Measurements from ENCODE around the gene TMPRSS7.

The TMPRSS7 gene

DNA sequence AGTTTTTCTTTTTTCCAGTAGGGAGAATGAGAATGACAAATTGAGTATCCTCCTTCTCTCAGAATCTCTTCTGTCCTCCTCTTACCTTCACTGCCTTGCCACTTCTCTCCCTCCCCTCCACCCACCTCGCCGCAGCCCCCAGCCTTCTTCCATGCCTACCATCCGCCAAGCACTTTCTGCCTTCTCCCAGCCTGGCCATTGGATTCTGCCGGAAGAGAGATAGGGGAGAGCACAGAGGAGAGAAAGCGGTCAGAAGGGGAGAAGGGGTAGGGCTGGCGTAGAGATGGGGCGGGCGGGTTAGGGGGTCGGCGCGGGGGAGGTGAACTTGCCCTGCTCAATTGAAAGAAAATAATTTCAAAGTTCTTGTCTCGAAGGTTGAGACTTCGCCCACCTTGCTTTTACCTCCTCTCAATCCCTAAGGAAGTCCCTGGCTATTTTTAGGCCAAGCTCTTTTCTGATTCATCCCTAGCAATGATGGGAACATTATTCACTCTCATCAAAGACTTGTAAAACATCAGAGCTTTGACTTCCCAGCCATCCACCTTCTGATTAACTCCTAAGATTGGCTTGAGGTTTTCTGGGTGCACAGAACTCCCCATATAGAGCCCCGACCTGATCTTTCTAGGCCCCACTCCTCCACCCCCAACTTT lies 52.5 kb downstream of the TMPRSS7 start:
- no peaks in the 10 kb centered on the region for H3K36me3 ChIP-seq (ENCODE audit: insufficient read depth, low read length)
- peak overlapping the region; percentile 60 for H2AFZ ChIP-seq (ENCODE audit: low read depth, low read length)
- H3K27me3 ChIP-seq (ENCODE audit: insufficient read depth, low read length), result peaks cover 38% of the 10 kb centered on the region
- peaks cover 5% of the 10 kb centered on the region for H3K4me1 ChIP-seq (ENCODE audit: insufficient read depth, low read length)
- peak overlapping the region; percentile 48 for H3K4me3 ChIP-seq (ENCODE audit: low read length)
- no peaks in the 10 kb centered on the region for H3K9me3 ChIP-seq (ENCODE audit: low read length)

- Histone ChIP-seq H3K4me1 (ENCODE audit: insufficient read depth, low read length) (peaks cover 10% of the 10 kb centered on the region), H3K9me3 (ENCODE audit: low read length) (no peaks in the 10 kb centered on the region), H3K36me3 (ENCODE audit: insufficient read depth, low read length) (no peaks in the 10 kb centered on the region), H3K4me3 (ENCODE audit: low read length) (no peak overlapping the region), H2AFZ (ENCODE audit: low read depth, low read length) (no peak overlapping the region), H3K27me3 (ENCODE audit: insufficient read depth, low read length) (peaks cover 38% of the 10 kb centered on the region)
These were observed 53.2 kb downstream of the TMPRSS7 start for GRCh38 chr3:112087746-112088145.

DNA sequence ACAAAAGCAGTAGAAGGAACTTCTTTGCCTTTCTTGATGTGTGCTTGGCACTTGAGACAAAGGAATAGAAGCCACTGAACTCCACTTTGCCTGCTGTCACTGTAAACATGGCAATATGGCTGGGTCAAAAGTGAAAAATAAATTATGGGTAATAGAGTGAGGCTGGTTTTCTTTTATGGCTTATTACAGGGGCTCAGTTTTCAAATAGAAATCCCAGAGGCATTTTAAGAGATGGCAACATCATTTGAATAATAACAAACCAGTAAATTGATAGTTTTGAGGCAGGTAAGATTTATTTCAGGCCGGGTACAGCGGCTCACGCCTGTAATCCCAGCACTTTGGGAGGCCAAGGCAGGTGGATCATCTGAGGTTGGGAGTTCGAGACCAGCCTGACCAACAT lies 54.4 kb downstream of the TMPRSS7 start:
- H2AFZ ChIP-seq (ENCODE audit: low read depth, low read length), result no peak overlapping the region
- H3K9me3 ChIP-seq (ENCODE audit: low read length), result no peaks in the 10 kb centered on the region
- peaks cover 36% of the 10 kb centered on the region for H3K27me3 ChIP-seq (ENCODE audit: insufficient read depth, low read length)
- no peak overlapping the region for H3K4me3 ChIP-seq (ENCODE audit: low read length)
- H3K4me1 ChIP-seq (ENCODE audit: insufficient read depth, low read length), result peaks cover 17% of the 10 kb centered on the region
- no peaks in the 10 kb centered on the region for H3K36me3 ChIP-seq (ENCODE audit: insufficient read depth, low read length)

- H3K27me3 ChIP-seq (ENCODE audit: insufficient read depth, low read length), result peaks cover 26% of the 10 kb centered on the region
- no peak overlapping the region for H3K4me3 ChIP-seq (ENCODE audit: low read length)
- H3K4me1 ChIP-seq (ENCODE audit: insufficient read depth, low read length), result peaks cover 17% of the 10 kb centered on the region
- H3K9me3 ChIP-seq (ENCODE audit: low read length), result peaks cover 3% of the 10 kb centered on the region
- H3K36me3 ChIP-seq (ENCODE audit: insufficient read depth, low read length), result no peaks in the 10 kb centered on the region
- H2AFZ ChIP-seq (ENCODE audit: low read depth, low read length), result no peak overlapping the region
These were observed 55.7 kb downstream of the TMPRSS7 start for GRCh38 chr3:112089956-112090886.

DNA sequence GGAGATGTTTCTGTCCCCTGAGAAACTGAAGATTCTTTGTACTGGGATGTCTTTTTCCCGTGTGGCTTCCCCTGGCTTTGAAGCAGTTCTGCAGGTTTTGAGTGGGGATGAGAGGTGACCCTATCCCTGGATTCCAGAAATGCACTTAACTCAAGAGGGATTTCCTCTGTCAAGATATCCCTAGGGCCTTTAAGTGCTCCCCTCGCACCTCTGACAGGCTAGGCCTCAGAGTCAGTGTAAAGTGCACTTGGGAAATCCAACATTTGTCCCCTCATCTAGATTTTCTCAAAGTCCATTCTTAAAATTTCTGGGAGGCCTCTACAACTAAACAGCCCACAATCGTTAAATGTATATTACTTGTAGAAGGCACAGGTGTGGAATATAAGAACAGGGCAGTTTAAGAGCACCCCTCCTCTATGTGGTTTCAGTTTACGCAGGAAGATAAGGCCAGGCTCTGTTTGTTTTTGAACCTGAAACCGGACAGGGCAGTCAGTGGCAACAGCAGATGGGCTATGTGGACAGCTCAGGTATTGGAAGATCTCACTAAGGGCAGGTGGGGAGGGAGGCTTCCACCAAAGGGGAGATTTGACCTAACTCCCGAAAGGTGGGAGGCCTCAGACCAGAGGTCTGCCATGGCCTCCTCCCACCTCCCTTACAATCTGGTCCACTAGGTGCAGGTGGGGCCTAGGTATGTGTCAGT lies 56.5 kb downstream of the TMPRSS7 start:
- no peak overlapping the region for H2AFZ ChIP-seq (ENCODE audit: low read depth, low read length)
- H3K27me3 ChIP-seq (ENCODE audit: insufficient read depth, low read length), result peaks cover 18% of the 10 kb centered on the region
- peaks cover 17% of the 10 kb centered on the region for H3K4me1 ChIP-seq (ENCODE audit: insufficient read depth, low read length)
- H3K4me3 ChIP-seq (ENCODE audit: low read length), result no peak overlapping the region
- no peaks in the 10 kb centered on the region for H3K36me3 ChIP-seq (ENCODE audit: insufficient read depth, low read length)
- peaks cover 3% of the 10 kb centered on the region for H3K9me3 ChIP-seq (ENCODE audit: low read length)

- Histone ChIP-seq H3K27me3 (ENCODE audit: insufficient read depth, low read length) (peaks cover 4% of the 10 kb centered on the region), H2AFZ (ENCODE audit: low read depth, low read length) (peak overlapping the region; percentile 3), H3K4me3 (ENCODE audit: low read length) (no peak overlapping the region), H3K9me3 (ENCODE audit: low read length) (peaks cover 3% of the 10 kb centered on the region), H3K4me1 (ENCODE audit: insufficient read depth, low read length) (peaks cover 17% of the 10 kb centered on the region), H3K36me3 (ENCODE audit: insufficient read depth, low read length) (no peaks in the 10 kb centered on the region)
These were observed 58.1 kb downstream of the TMPRSS7 start for GRCh38 chr3:112092496-112093179.

DNA sequence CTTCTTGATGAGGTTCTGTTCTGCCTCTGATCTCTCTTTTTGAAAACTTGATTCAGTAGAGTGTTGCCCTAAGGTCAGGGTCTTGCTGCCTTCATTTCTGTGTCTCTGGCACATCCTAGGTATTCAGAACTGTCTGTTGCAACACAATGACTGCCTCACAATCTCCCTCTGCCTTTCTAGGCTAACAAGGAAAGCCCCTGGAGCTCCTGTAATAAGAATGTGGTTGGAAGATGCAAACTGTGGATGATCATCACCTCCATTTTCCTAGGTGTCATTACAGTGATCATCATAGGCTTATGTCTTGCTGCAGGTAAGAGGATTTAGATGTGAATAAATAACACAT lies 58.6 kb downstream of the TMPRSS7 start:
- no peak overlapping the region for H3K4me3 ChIP-seq (ENCODE audit: low read length)
- H3K36me3 ChIP-seq (ENCODE audit: insufficient read depth, low read length), result no peaks in the 10 kb centered on the region
- H3K9me3 ChIP-seq (ENCODE audit: low read length), result peaks cover 3% of the 10 kb centered on the region
- no peaks in the 10 kb centered on the region for H3K27me3 ChIP-seq (ENCODE audit: insufficient read depth, low read length)
- H3K4me1 ChIP-seq (ENCODE audit: insufficient read depth, low read length), result peaks cover 17% of the 10 kb centered on the region
- peak overlapping the region; percentile 3 for H2AFZ ChIP-seq (ENCODE audit: low read depth, low read length)

DNA sequence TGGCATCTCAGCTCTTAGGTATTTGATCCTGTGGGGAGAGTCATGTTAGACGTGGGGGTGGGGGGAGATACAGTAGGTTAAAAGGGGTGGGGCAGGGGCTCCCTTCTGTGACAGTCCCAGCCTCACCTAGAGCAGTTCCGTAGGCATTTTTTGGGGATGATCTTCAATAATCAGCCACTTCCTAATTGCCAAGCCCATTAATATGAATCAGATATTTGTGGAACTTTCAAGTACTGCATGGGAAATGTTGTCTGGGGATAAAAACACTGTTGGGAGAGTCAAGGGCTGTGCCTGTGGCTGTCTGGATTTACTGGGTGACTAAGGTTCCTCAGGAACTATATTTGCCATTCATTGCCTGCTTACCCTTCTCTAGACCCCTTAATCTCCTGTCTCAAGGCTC lies 61.2 kb downstream of the TMPRSS7 start:
- H3K36me3 ChIP-seq (ENCODE audit: insufficient read depth, low read length), result no peaks in the 10 kb centered on the region
- H3K4me3 ChIP-seq (ENCODE audit: low read length), result no peak overlapping the region
- no peaks in the 10 kb centered on the region for H3K27me3 ChIP-seq (ENCODE audit: insufficient read depth, low read length)

DNA sequence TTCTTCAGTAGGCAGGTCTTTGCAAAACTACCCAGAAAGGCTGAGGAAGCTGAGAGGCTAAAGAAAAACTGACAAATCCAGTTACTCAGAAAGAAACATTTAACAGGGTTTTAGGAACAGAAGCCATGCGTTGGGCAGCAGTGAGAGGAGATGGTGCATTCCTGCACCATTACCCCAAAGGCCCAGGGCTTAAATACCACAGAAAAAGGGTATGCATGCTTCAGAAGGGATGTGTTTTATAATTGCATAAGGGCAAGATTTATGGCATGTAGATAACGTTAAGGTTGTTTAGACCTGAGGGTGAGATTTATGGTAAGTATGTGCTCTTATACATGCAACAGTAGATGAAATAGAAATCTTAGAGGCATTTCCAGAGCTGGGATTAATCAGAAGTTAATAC lies 61.6 kb downstream of the TMPRSS7 start:
- H3K36me3 ChIP-seq (ENCODE audit: insufficient read depth, low read length), result no peaks in the 10 kb centered on the region
- H3K9me3 ChIP-seq (ENCODE audit: low read length), result peaks cover 3% of the 10 kb centered on the region
- peaks cover 12% of the 10 kb centered on the region for H3K4me1 ChIP-seq (ENCODE audit: insufficient read depth, low read length)
- no peak overlapping the region for H3K4me3 ChIP-seq (ENCODE audit: low read length)
- H3K27me3 ChIP-seq (ENCODE audit: insufficient read depth, low read length), result no peaks in the 10 kb centered on the region
- no peak overlapping the region for H2AFZ ChIP-seq (ENCODE audit: low read depth, low read length)

More for the DNA sequence above, 61.2 kb downstream of the TMPRSS7 start:
- Histone ChIP-seq H3K4me1 (ENCODE audit: insufficient read depth, low read length) (peaks cover 14% of the 10 kb centered on the region), H3K9me3 (ENCODE audit: low read length) (peaks cover 3% of the 10 kb centered on the region), H2AFZ (ENCODE audit: low read depth, low read length) (no peak overlapping the region)

- H3K4me1 ChIP-seq (ENCODE audit: insufficient read depth, low read length), result peaks cover 10% of the 10 kb centered on the region
- H3K4me3 ChIP-seq (ENCODE audit: low read length), result no peak overlapping the region
- no peak overlapping the region for H2AFZ ChIP-seq (ENCODE audit: low read depth, low read length)
These were observed 62.8 kb downstream of the TMPRSS7 start for GRCh38 chr3:112097378-112097777.

GRCh38 chr3:112101916-112102315 lies 67.4 kb downstream of the TMPRSS7 start:
- no peak overlapping the region for H3K4me3 ChIP-seq (ENCODE audit: low read length)
- H2AFZ ChIP-seq (ENCODE audit: low read depth, low read length), result no peak overlapping the region
- no peaks in the 10 kb centered on the region for H3K4me1 ChIP-seq (ENCODE audit: insufficient read depth, low read length)
- H3K36me3 ChIP-seq (ENCODE audit: insufficient read depth, low read length), result no peaks in the 10 kb centered on the region
- no peaks in the 10 kb centered on the region for H3K9me3 ChIP-seq (ENCODE audit: low read length)
- no peaks in the 10 kb centered on the region for H3K27me3 ChIP-seq (ENCODE audit: insufficient read depth, low read length)

More at GRCh38 chr3:112097378-112097777, 62.8 kb downstream of the TMPRSS7 start:
- H3K36me3 ChIP-seq (ENCODE audit: insufficient read depth, low read length), result no peaks in the 10 kb centered on the region
- no peaks in the 10 kb centered on the region for H3K27me3 ChIP-seq (ENCODE audit: insufficient read depth, low read length)
- H3K9me3 ChIP-seq (ENCODE audit: low read length), result peaks cover 3% of the 10 kb centered on the region

DNA sequence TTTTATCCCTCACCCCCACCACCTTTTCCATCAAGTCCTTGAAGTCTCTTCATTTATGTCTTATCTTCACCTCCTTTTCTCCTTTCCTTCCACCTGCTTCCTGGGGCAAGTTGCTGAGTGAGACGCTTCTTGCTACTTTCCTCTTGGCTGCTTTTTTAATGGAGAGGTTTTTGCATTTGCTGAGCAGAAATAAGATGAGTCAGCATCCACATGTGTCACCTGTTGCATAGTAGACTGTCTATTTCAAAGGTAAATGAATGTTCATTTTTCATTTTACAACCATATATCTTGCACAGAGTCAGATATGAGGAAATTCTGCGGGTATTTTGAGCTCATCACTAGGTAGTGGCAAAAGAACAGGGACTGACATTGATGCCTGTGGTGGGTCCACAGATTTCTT lies 70.2 kb downstream of the TMPRSS7 start:
- Histone ChIP-seq H2AFZ (ENCODE audit: low read depth, low read length) (no peak overlapping the region), H3K36me3 (ENCODE audit: insufficient read depth, low read length) (no peaks in the 10 kb centered on the region), H3K4me3 (ENCODE audit: low read length) (no peak overlapping the region), H3K27me3 (ENCODE audit: insufficient read depth, low read length) (no peaks in the 10 kb centered on the region), H3K4me1 (ENCODE audit: insufficient read depth, low read length) (no peaks in the 10 kb centered on the region), H3K9me3 (ENCODE audit: low read length) (no peaks in the 10 kb centered on the region)

Data from neuron (in vitro differentiated cells).